ENCODE data around the gene BBOX1. TPM values are rescaled to one million over a fixed set of nuclear protein-coding genes. Genes with fewer than 3 reads are reported as not detected.
"Not testable (repeated sequence)": the region's sequence is repeated elsewhere in the genome, so short reads cannot be mapped to it uniquely, and the experiment has no call there.

The BBOX1 gene
- polyA plus RNA-seq, 2 of the 4 experiments (the other 2 are of a cell fraction): not detected

GRCh38 chr11:27130806-27131205 lies 90.2 kb downstream of the BBOX1 start:
- DNase-seq (ENCODE audit: low read depth in 1 of 2, low spot score in 1 of 2) (no peak), FAIRE-seq (no peak), ATAC-seq (no peak)
- ChIA-PET CTCF (interaction anchor here (0.8 to 4.9 kb wide), 2 partner anchors 28 to 515 kb away, joined by 3 to 21 read pairs; no protein-coding TSS in a partner anchor), POLR2A (no interaction called here)
- H3K27ac ChIP-seq: no peak overlapping the region
- no peak for TF ChIP-seq RAD21 (conservative IDR thresholded peaks at IDR 0.05 in 1 of 2, IDR thresholded peaks at IDR 0.05 in 1 of 2)
- no peak for TF ChIP-seq SREBF2 (IDR thresholded peaks at IDR 0.05)
- TF ChIP-seq FOSB (CRISPR knock-in tag; IDR thresholded peaks at IDR 0.05): no peak
- TF ChIP-seq E2F6 (IDR thresholded peaks at IDR 0.05; ENCODE audit: borderline replicate concordance, low read depth): no peak
- no peak for TF ChIP-seq KDM5A (IDR thresholded peaks at IDR 0.05)
- TF ChIP-seq EP300 (IDR thresholded peaks at IDR 0.05): no peak
- no peak overlapping the region for H3K4me3 ChIP-seq
- H3K9me3 ChIP-seq: no peaks in the 10 kb centered on the region
- H3K4me1 ChIP-seq: no peaks in the 10 kb centered on the region
- H3K4me2 ChIP-seq: no peak overlapping the region

DNA sequence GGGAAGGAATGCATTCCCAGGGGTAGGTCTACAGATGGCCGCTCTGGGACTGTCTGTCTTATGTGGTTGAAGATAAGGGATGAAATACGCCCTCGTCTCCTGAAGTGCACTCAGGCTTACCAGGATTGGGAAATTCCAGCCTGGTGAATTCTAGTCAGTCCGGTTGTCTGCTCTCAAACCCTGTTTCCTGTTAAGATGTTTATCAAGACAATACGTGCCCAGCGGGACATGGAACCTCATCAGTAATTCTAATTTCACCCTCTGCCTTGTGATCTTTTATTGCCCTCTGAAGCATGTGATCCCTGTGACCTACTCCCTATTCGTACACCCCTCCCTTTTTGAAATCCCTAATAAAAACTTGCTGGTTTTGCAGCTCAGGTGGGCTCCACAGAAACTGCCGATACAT lies 95.3 kb downstream of the BBOX1 start:
- H3K9me3 ChIP-seq; H3K4me1 ChIP-seq; H3K4me2 ChIP-seq; FAIRE-seq; DNase-seq (ENCODE audit: low read depth in 1 of 2, low spot score in 1 of 2); CTCF ChIA-PET; POLR2A ChIA-PET; H3K27ac ChIP-seq; ATAC-seq; H3K4me3 ChIP-seq: not testable (repeated sequence)
- WGBS (ENCODE audit: missing lambda C conversion rate): 49% methylated on average over 8 of the region's 8 CpGs

- H3K9me3 ChIP-seq: peaks cover 8% of the 10 kb centered on the region; the same call in 2 of the 3 replicates
- ChIA-PET POLR2A (no interaction called here), CTCF (interaction anchor here (0.6 to 1.0 kb wide), 2 partner anchors 20 to 1014 kb away, joined by 4 to 5 read pairs; no protein-coding TSS in a partner anchor)
- H3K27ac ChIP-seq: no peak overlapping the region
- no peak for FAIRE-seq
- TF ChIP-seq EHF (CRISPR knock-in tag; IDR thresholded peaks at IDR 0.05) (no peak), ZFP36 (IDR thresholded peaks at IDR 0.05; ENCODE audit: borderline replicate concordance, partially characterized antibody) (no peak)
- DNase-seq (ENCODE audit: low read depth in 1 of 2, low spot score in 1 of 2): no peak
- H3K4me1 ChIP-seq: no peaks in the 10 kb centered on the region
- ATAC-seq: no peak
- no peak overlapping the region for H3K4me2 ChIP-seq
- H3K4me3 ChIP-seq: no peak overlapping the region
These were observed 98.1 kb downstream of the BBOX1 start for GRCh38 chr11:27138716-27139115.

DNA sequence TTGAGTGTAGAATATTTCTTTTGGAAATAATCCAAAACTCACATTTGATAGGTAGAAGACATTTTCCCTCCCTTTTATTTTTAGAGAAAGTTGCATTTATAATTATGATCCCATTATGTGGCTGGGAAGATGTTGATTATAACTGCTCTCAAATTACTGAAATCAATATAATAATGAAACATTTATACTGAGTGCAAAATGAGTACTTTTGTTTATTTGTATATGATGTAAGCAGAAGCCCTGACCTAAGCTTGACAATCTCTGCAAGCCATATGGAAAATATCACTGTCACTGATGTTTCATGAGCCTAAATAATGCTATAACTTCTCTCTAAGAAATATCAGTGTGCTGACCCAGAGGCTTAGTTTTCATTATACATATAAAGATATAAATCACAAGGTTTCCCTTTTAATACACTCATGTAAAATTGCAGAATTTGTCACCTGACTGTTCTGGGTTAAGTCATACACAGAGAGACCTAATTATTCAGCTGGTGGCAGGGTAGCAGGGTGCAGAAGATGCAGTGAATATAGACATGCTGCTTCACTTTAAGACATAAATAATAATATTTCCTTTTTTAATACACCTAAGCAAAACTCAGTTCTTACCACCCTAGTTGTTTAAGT lies 99.2 kb downstream of the BBOX1 start:
- ATAC-seq: no peak

DNA sequence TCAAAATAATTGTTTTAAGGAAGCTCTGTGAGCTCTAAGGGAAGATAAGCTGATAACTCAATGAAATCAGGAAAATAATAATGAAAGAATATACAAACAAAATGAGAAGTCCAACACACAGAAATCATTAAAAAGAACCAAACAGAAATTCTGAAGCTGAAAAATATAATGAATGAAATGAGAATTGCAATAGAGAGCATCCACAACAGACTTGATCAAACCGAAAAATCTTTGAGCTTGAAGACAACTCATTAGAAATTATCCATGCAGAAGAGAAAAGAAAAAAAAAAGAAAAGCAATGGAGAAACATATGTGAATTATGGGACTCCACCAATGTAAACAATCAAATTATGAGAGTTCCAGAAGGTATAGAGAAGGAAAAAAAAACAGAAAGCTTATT lies 101.0 kb downstream of the BBOX1 start:
- ATAC-seq (no peak), FAIRE-seq (no peak), DNase-seq (ENCODE audit: low read depth in 1 of 2, low spot score in 1 of 2) (no peak)
- CTCF ChIA-PET: interaction anchor here (0.7 kb wide), 1 partner anchor 471 kb away, joined by 3 read pairs; no protein-coding TSS in a partner anchor
- peaks cover 8% of the 10 kb centered on the region; the same call in 2 of the 3 replicates for H3K9me3 ChIP-seq
- 29% methylated on average over 1 of the region's 1 CpG for WGBS (ENCODE audit: missing lambda C conversion rate)
- H3K4me3 ChIP-seq: no peak overlapping the region
- H3K27ac ChIP-seq: no peak overlapping the region
- no peaks in the 10 kb centered on the region for H3K4me1 ChIP-seq
- no peak overlapping the region for H3K4me2 ChIP-seq
- POLR2A ChIA-PET: no interaction called here
- TF ChIP-seq POLR2AphosphoS2 (conservative IDR thresholded peaks at IDR 0.05; ENCODE audit: low read length): no peak
- no peak for TF ChIP-seq EP300 (IDR thresholded peaks at IDR 0.05)
- no peak for TF ChIP-seq ZC3H11A (IDR thresholded peaks at IDR 0.05)
- TF ChIP-seq FOXS1 (CRISPR knock-in tag; IDR thresholded peaks at IDR 0.05): no peak
- TF ChIP-seq E2F6 (IDR thresholded peaks at IDR 0.05; ENCODE audit: borderline replicate concordance, low read depth): no peak
- TF ChIP-seq CHD4 (IDR thresholded peaks at IDR 0.05; ENCODE audit: borderline replicate concordance): no peak
- no peak for TF ChIP-seq BCL3 (IDR thresholded peaks at IDR 0.05)
- TF ChIP-seq ESRRA (IDR thresholded peaks at IDR 0.05; ENCODE audit: borderline replicate concordance, low read length): no peak
- TF ChIP-seq HEYL (CRISPR knock-in tag; IDR thresholded peaks at IDR 0.05): no peak
- no peak for TF ChIP-seq RCOR1 (IDR thresholded peaks at IDR 0.05; ENCODE audit: low read depth, low read length)
- TF ChIP-seq KDM5A (IDR thresholded peaks at IDR 0.05): no peak
- TF ChIP-seq NFE2L2 (conservative IDR thresholded peaks at IDR 0.05; ENCODE audit: low read length): no peak

More for the DNA sequence above, 99.2 kb downstream of the BBOX1 start:
- Histone ChIP-seq H3K9me3 (peaks cover 8% of the 10 kb centered on the region; the same call in 2 of the 3 replicates), H3K4me1 (no peaks in the 10 kb centered on the region), H3K4me3 (no peak overlapping the region), H3K4me2 (no peak overlapping the region), H3K27ac (no peak overlapping the region)
- TF ChIP-seq FOSB (CRISPR knock-in tag; IDR thresholded peaks at IDR 0.05) (no peak), NR3C1 (IDR thresholded peaks at IDR 0.05) (no peak), HDAC2 (IDR thresholded peaks at IDR 0.05) (no peak), RARB (CRISPR knock-in tag; IDR thresholded peaks at IDR 0.05) (no peak), E2F6 (IDR thresholded peaks at IDR 0.05; ENCODE audit: borderline replicate concordance, low read depth) (no peak), EHMT2 (IDR thresholded peaks at IDR 0.05; ENCODE audit: low read depth) (no peak), HOXA7 (CRISPR knock-in tag; IDR thresholded peaks at IDR 0.05) (no peak)
- TF ChIP-seq, protein P1, sequence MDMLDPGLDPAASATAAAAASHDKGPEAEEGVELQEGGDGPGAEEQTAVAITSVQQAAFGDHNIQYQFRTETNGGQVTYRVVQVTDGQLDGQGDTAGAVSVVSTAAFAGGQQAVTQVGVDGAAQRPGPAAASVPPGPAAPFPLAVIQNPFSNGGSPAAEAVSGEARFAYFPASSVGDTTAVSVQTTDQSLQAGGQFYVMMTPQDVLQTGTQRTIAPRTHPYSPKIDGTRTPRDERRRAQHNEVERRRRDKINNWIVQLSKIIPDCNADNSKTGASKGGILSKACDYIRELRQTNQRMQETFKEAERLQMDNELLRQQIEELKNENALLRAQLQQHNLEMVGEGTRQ (IDR thresholded peaks at IDR 0.05): no peak
- FAIRE-seq (no peak), DNase-seq (ENCODE audit: low read depth in 1 of 2, low spot score in 1 of 2) (no peak)
- POLR2A ChIA-PET: no interaction called here
- CTCF ChIA-PET: interaction anchor here (0.6 to 1.4 kb wide), 2 partner anchors 19 to 215 kb away, joined by 3 to 5 read pairs; no protein-coding TSS in a partner anchor
